Stimulated activated CD4-positive, alpha-beta T cell treated with anti-CD3 and anti-CD28 coated beads, Interleukin-15, amount 100 ng/mL, for 48 hours (primary cell): ENCODE results near the gene RAB39B.

ENCODE experiments used
- DNase-seq, 2 donors: peaks; one replicate each; pipeline ENCODE4 v3.0.0-alpha.2; 2020; ENCODE audit warnings: low read depth in 2 of 2

RAB39B gene

DNA sequence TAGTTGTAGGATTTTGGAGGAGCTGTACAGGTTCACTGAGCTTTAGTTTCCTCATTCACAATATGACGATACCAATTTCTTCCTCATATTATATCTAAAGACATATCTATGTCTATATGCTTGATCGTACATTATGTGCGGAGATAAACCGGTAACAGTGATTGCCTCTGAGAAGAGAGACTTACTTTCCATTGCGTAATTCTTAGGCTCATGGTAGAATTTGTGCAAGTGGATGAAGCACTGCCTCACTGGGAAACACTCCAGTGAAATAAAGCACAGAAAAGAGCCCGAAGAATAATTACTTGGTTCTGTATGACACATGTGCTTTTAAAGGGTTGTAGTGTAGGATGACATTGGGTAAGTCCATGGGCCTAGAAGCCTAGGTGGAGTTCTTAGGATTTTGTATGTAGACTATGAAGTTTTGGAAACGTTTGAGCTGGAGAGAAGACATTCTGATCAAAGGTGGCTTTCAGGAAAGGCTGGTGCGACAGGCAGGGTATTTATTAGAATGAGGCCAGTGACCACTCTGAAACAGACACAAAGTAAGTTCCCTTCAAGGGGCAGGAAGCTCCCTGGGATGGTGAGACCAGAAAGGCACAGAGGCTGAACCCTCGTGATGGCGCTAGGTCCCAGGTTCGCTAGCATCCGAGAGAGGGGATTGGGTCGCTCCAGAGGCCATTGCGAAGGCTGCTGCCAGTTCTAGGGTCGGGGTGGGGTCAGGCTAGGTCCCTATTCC lies 48.7 kb downstream of the RAB39B start:
- DNase-seq = no peak

DNA sequence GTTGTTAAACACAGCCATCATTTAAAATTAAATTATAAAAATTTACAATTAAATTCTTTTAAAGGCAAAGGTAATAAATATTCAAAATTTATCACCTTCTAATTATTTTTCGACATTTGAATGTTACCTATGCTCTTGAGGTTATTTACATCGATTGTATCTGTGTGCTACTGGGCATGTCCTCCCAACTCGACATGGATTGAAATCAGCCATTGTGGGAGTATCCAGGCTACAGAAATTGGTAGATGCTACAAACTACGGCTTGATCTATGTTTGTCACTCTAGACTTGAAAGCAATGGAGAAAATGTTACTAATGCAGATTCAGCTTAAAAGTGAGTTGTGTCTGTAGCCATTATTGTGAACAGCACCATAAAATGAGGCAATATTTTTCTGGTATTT lies 50.6 kb downstream of the RAB39B start:
- no peak for DNase-seq

DNA sequence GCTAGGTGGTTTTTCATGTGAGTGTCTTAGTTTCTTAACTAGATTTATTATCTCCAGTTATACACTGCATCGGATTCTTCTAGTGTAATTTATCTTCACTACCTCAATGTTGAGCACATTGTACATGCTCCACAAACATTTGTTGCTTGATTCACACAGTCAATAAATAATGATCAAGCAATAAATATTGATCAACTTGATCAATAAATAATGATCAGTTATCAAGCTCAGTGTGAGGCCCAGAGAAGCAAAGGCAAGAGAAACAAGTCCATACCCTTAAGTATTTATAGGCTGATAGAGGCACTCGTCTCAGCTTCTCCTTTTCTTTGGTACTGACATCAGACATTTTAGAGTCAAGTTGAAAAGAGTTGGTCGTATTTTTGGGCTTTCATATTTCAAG lies 53.1 kb downstream of the RAB39B start:
- DNase-seq = no peak
